EH (cell line): ENCODE measurements around the gene CFAP53.
"Not testable (repeated sequence)": the region's sequence is repeated elsewhere in the genome, so short reads cannot be mapped to it uniquely, and the experiment has no call there.

Experiments
- DNase-seq: peaks from one replicate; pipeline ENCODE4 v3.0.0-alpha.2; 2015; ENCODE audit warnings: low read depth

CFAP53 gene

GRCh38 chr18:50272568-50272967, 6.3 kb upstream of the CFAP53 start:
- no peak for DNase-seq

DNA sequence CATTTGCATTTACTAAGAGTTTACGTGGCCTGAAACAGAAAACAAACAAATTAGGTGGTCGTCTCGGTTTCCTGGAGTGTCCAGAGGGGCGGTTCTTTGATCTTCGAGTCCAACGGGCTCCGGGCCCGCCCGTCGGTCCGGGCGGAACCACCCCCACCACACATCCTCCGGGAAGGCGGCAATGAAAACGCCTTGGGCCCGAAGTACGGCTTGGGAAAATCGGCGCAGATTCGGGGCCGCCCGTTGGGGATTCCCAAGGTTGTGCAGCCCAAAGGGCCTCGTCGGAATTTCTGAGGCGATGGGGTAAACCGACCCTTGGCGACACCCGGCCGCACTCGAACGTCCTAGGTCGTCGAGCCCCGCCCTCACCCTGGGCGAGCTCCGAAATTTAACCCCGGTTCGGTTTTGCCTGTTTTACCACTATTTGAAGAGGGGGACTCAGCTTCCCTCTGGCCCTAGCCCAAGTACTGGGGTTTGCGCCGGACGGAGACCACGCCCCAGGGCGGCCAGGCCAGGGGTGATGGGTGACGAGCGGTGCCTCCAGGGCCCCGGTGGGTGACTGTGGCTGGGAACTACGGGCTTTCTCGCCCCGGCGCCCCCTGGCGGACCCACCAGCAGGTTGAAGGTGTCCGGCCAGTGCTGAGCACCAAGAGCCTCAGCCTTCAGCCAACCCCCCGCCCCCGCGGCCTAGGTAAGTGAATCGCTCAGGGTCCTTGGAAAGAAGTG, 1.9 kb upstream of the CFAP53 start:
- DNase-seq, result no peak

DNA sequence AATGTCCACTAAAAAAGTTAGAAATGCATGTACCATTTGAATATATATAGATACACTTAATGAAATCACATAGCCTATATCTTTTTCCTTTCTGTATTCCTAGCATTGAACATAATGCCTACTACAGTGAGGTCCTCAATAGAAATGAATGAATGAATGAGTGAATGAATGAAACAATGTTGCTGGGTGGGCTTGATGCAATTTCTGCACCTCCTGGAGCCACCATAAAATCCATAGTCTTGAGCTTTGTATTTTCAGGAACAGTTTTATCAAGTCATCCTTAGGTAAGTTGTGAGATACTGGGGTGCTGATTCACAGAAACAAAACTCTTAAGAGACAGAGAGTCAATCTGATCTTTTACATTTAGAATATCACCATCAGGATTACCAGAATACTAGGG, 3.3 kb downstream of the CFAP53 start:
- DNase-seq, result no peak

DNA sequence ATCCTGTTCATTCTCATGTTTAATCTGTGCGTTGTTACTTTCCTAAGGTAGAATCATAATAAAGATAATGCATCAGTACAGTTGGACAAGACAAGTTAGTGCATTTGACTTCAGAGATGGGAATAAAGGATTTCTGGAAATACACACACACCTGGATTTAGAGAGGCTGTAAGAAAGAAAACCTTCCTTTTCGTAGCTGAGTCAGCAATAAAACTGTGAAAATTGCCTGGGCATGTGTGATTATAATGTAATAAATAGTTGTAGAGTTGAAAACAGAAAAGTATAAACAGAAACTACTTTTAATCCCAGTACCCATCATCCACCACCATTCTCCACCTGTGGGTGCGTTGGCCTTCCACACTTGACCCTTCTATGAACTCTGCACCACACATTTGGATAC, 15.4 kb downstream of the CFAP53 start:
- DNase-seq, result no peak

DNA sequence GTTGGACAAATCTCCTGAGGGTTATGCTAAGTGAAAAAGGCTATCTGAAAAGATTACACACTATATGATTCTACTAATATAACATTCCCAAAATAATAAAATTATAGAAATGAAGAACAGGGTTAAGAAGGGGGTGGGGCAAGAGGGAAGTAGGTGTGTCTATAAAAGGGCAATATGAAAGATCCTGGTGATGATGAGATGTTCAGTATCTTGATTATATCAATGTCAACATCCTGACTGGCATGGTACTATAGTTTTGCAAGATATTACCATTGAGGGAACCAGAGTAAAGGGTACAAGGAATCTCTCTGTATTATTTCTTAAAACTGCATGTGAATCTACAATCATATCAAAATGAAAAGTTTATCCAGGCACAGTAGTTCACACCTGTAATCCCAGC, 16.7 kb downstream of the CFAP53 start:
- no peak for DNase-seq

GRCh38 chr18:50247561-50247960, 18.7 kb downstream of the CFAP53 start:
- DNase-seq, result no peak

DNA sequence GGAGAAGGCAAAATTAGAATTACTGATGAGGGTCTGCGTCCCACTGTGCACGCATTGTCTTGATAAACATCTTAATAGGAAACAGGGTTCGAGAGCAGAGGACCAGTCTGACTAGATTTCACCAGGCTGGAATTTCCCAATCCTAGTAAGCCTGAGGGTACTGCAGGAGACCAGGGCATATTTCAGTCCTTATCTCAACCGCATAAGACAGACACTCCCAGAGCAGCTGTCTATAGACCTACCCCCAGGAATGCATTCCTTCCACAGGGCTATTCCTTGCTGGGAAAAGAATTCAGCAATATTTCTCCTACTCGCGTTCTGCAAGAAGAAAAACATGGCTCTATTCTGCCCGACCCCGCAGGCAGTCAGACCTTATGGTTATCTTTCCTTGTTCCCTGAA, 24.5 kb downstream of the CFAP53 start:
- DNase-seq, result not testable (repeated sequence)

GRCh38 chr18:50240080-50240563, 26.2 kb downstream of the CFAP53 start:
- no peak for DNase-seq

- no peak for DNase-seq
Observed at GRCh38 chr18:50232419-50232818, 33.9 kb downstream of the CFAP53 start.

DNA sequence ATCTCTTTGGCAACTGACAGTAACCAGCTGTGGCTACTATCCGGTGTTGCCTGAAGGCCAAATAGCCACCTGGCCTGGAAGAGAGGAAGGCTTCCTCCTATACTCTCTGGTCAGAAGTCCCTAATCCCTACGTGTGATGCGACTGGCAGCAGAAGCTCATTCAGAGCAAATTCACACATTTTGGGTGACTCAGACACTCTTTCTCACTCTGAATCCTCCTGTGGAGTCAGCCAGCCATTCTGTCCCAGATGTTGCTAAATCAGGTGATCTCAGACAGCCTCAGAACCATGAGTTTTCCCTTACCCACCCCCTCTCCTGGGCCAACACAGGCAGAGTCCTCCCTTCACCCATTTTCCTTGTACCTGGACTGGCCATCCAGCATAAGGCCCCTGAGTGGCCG, 34.7 kb downstream of the CFAP53 start:
- DNase-seq, result no peak

GRCh38 chr18:50220249-50220648, 46.0 kb downstream of the CFAP53 start:
- not testable (repeated sequence) for DNase-seq

- DNase-seq, result peak; percentile 26
Observed at GRCh38 chr18:50218432-50219197, 47.7 kb downstream of the CFAP53 start.

DNA sequence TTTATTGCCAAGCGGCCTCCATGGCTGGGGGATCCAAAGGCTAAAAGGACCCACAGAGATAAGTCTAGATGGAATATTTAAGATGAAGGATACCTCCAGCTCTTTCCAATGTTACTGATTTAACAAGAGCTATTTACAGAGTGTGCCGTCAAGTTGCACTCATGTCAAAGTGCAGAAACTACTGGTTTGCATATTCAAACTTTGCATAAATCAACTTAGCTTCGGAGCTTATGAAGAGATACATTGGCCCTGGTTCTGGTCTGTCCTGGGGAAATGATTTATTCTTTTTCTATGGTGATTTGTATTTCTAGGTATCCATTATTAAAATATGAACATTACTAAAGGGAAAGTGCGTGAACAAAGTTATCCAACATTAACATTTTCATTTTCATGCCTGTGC, 57.0 kb downstream of the CFAP53 start:
- no peak for DNase-seq

- no peak for DNase-seq
Observed at GRCh38 chr18:50207722-50208121, 58.6 kb downstream of the CFAP53 start.

DNA sequence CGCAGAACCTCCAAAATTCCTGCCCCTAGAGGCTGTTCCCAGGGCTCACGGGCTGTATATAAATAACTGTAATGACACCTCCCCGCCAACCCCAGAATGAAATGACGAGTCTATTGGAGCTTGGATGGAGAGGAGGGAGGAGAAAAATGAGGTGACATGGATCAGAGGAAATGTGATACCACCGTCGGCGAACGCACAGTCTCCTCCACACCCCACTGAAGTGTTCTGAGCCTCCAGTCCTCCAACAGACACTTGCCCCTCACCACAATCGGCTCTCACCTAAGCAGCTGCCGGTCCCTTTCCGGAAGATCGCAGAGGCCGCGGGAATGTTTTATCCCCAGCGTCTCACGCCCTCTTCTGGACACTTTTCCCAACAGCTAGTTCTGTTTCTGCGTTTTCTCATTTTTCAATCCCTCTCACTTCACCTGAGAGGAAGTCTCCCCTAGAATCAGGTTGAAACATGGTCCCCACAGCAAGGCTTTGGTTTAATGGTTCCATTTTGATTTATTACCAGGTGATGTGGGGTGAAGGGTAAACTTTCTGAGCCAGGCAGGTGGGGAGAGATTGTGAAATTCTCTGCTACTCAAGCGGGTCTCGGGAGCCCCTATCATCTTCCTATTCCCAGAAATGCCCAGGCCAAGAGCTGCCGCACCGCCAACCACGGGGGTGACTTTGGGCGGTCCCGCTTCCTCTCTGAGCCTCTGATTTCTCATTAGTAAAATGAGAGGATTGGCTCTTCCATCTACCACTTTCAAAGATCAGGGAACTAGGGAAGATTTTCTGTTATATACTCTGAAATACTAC, 62.3 kb downstream of the CFAP53 start:
- DNase-seq, result peak; percentile 31

DNA sequence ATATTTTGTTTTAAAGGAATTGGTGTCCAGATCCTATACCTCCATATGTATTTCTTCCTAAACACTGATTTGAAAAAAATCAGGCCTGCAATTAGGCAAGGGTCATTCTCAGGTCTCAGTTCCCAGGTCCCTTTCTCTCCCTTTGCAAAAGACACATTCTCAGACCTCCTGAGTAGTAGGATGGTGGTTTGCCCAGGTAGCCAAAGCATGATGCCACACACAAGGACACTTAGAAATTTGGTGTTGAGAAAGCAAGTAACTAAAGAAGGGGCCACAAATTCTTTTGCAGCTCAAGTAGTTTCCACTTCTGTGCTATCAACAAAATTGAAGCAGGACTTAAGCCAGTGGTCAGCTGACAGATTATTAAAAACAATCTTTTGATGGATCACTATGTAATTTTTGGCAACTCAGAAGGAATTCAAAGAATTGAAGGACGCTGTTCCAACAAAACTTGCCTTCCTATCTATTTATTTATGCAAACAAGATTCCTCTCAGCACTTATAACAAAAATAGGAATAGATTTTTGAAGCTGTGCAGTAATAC, 64.7 kb downstream of the CFAP53 start:
- DNase-seq, result no peak

GRCh38 chr18:50199921-50200320, 66.4 kb downstream of the CFAP53 start:
- no peak for DNase-seq

DNA sequence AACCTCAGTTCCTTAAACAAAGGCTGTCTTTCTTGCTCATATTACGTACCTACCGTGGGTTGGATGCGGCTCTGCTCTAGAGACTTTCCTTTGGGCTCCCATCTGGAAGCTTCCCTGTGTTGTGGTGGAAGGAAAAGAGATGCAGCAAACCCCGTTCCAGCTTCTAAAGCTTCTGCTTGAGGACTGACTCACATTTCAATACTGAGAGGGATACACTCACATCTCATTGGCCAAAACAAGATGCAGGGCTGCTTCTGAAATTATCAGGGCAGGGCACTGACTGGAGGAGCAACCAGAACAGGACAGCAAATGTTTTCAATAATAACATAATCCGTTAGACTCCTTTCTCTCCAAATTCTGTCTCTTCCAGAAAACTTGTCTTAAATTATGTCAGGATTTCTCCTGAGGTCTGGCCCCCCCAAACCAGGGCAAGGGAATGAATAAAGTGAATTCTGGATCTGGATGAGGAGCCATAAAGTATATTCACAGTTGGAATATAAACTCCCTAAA, 66.9 kb downstream of the CFAP53 start:
- DNase-seq, result no peak

DNA sequence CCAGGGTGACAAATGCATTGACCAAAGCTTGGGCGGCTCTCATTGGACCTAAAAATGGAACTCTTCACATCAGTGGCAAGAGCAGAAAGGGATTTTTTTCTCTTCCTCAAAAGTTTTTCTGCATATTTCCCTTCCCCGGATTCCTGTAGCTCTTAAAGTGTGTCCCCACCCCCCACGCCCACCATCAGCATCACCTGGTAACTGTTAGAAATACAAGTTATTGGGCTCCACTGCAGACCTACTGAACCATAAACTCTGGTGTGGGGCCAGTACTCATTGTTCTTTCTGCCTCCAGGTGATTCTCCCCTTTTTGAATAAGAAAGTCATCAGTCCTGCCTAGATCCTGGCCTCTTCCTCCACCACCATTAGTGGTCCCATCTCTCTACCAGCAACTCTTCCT, 70.0 kb downstream of the CFAP53 start:
- DNase-seq, result no peak

- DNase-seq, result no peak
Observed at GRCh38 chr18:50195689-50196088, 70.6 kb downstream of the CFAP53 start.

GRCh38 chr18:50194631-50195532, 71.4 kb downstream of the CFAP53 start, which contains the start of gene MYO5B:
Gene MYO5B, minus strand, starts transcription at chr18:50195147. Its CDS starts 354 bp downstream, at chr18:50194793.
- DNase-seq, result no peak
